CD8-positive, alpha-beta memory T cell (primary cell): ENCODE measurements around the gene CFAP97. TPM values are rescaled to one million over a fixed set of nuclear protein-coding genes. Genes with fewer than 3 reads are reported as not detected.
"Not testable (repeated sequence)": the region's sequence is repeated elsewhere in the genome, so short reads cannot be mapped to it uniquely, and the experiment has no call there.

ENCODE experiments used
- CTCF ChIA-PET: fragments of 350-600 bp; sonication (Branson Sonifier 250); formaldehyde crosslinking; loops from one replicate; lab custom pipeline; 2021; ENCODE audit warnings: antibody characterized with exemption; lab: Charles Lee
- POLR2A ChIA-PET: fragments of 350-600 bp; sonication (Branson Sonifier 250); formaldehyde crosslinking; loops from one replicate; lab custom pipeline; 2021; ENCODE audit warnings: antibody characterized with exemption; lab: Charles Lee
- DNase-seq, 5 donors: peaks; one replicate each; pipeline versions ENCODE4 v3.0.0 to v3.0.0-alpha.2; 2020 to 2022; ENCODE audit warnings: mixed read lengths in 1 of 5
- H3K27ac ChIP-seq: one replicate; pipeline ENCODE4 v1.7.0; 2013; ENCODE audit warnings: low read depth, mild to moderate bottlenecking, low read length, moderate library complexity
- H3K27me3 ChIP-seq: 2 replicates; pipeline ENCODE4 v1.7.0; 2013; ENCODE audit warnings: low read length, mild to moderate bottlenecking; ENCODE audit not compliant: insufficient read depth, poor library complexity, severe bottlenecking
- H3K36me3 ChIP-seq: 2 replicates; pipeline ENCODE4 v1.7.0; 2013; ENCODE audit warnings: mild to moderate bottlenecking, low read length, moderate library complexity; ENCODE audit not compliant: insufficient read depth
- H3K4me1 ChIP-seq: 2 replicates; pipeline ENCODE4 v1.7.0; 2013; ENCODE audit warnings: mild to moderate bottlenecking, low read length, moderate library complexity; ENCODE audit not compliant: insufficient read depth
- H3K4me3 ChIP-seq: 2 replicates; pipeline ENCODE4 v1.7.0; 2013; ENCODE audit warnings: mild to moderate bottlenecking, low read length
- H3K9me3 ChIP-seq: 2 replicates; pipeline ENCODE4 v1.7.0; 2013; ENCODE audit warnings: mild to moderate bottlenecking, low read length
- H3K27ac Mint-ChIP-seq, 8 donors: one replicate each; pipeline ENCODE4 v1.8.0; 2020 to 2021; ENCODE audit warnings: mixed read lengths in 8 of 8, mild to moderate bottlenecking in 6 of 8, inconsistent platforms in 3 of 8, moderate library complexity in 3 of 8
- H3K27me3 Mint-ChIP-seq, 2 donors: one replicate each; pipeline ENCODE4 v1.8.0; 2020 to 2021; ENCODE audit warnings: mixed read lengths in 2 of 2, mild to moderate bottlenecking in 1 of 2, moderate library complexity in 1 of 2
- H3K36me3 Mint-ChIP-seq, 3 donors: one replicate each; pipeline ENCODE4 v1.8.0; 2020 to 2021; ENCODE audit warnings: mixed read lengths in 3 of 3, inconsistent platforms in 1 of 3, mild to moderate bottlenecking in 1 of 3
- H3K4me1 Mint-ChIP-seq, 3 donors: one replicate each; pipeline ENCODE4 v1.8.0; 2020 to 2021; ENCODE audit warnings: mixed read lengths in 3 of 3, inconsistent platforms in 1 of 3, mild to moderate bottlenecking in 1 of 3
- H3K4me3 Mint-ChIP-seq, 7 donors: one replicate each; pipeline ENCODE4 v1.8.0; 2020 to 2021; ENCODE audit warnings: mixed read lengths in 7 of 7, mild to moderate bottlenecking in 6 of 7, moderate library complexity in 4 of 7, inconsistent platforms in 2 of 7
- H3K9me3 Mint-ChIP-seq, 5 donors: one replicate each; pipeline ENCODE4 v1.8.0; 2020 to 2022; ENCODE audit warnings: mixed read lengths in 5 of 5, mild to moderate bottlenecking in 3 of 5, moderate library complexity in 2 of 5, inconsistent platforms in 1 of 5
- polyA plus RNA-seq: library from polyadenylated mRNA; unstranded; fragments of 300-500 nt; fragmentation: Illumina TruSeq; gene quantifications from one replicate; pipeline ENCODE4 v1.2.3, GENCODE V29; 2021
- total RNA-seq, 2 experiments: library from RNA; stranded (reverse); gene quantifications; one replicate each; pipeline ENCODE4 v1.2.3, GENCODE V29; 2021

CFAP97 gene
- total and polyA plus RNA-seq, 3 experiments from 2014 or later, result 49.9 to 107 (median 50.1) TPM

- Histone ChIP-seq H3K36me3 (no peaks in the 10 kb centered on the region), H3K4me1 (peaks cover 40% of the 10 kb centered on the region), H3K9me3 (no peaks in the 10 kb centered on the region), H3K27ac (peak overlapping the region; percentile 93), H3K27me3 (no peaks in the 10 kb centered on the region), H3K4me3 (peak overlapping the region; percentile 90)
- Mint-ChIP-seq H3K4me1 (peaks cover 51 to 62% (median 57%) of the 10 kb centered on the region in 3 donors), H3K27me3 (no peaks in the 10 kb centered on the region), H3K27ac (peak overlapping the region; percentile 92 to 99 (median 96)), H3K9me3 (no peaks in the 10 kb centered on the region), H3K36me3 (peaks cover 0 to 15% (median 2%) of the 10 kb centered on the region in 3 donors), H3K4me3 (peak overlapping the region; percentile 88 to 95 (median 92))
- CTCF ChIA-PET, result no interaction called here
- no peak for DNase-seq
- POLR2A ChIA-PET, result no interaction called here
Observed at GRCh38 chr4:185204238-185204910, 574 bp upstream of the CFAP97 start.

- H3K9me3 ChIP-seq, result no peaks in the 10 kb centered on the region
- CTCF ChIA-PET, result interaction anchor here (3.5 kb wide), 1 partner anchor 20 kb away, joined by 9 read pairs; no protein-coding TSS in a partner anchor
- H3K36me3 Mint-ChIP-seq, result peaks cover 0 to 12% (median 3%) of the 10 kb centered on the region in 3 donors
- peak overlapping the region; percentile 89 to 100 (median 99) for H3K27ac Mint-ChIP-seq
- peaks cover 46 to 55% (median 50%) of the 10 kb centered on the region in 3 donors for H3K4me1 Mint-ChIP-seq
- H3K4me3 ChIP-seq, result peak overlapping the region; percentile 62
- no peaks in the 10 kb centered on the region for H3K9me3 Mint-ChIP-seq
- no peaks in the 10 kb centered on the region for H3K36me3 ChIP-seq
- POLR2A ChIA-PET, result no interaction called here
- peak overlapping the region; percentile 93 for H3K27ac ChIP-seq
- H3K27me3 ChIP-seq, result no peaks in the 10 kb centered on the region
- DNase-seq, result peak in 2 of 5 donors; percentile 12 to 54
- H3K27me3 Mint-ChIP-seq, result no peaks in the 10 kb centered on the region
- peaks cover 30% of the 10 kb centered on the region for H3K4me1 ChIP-seq
- peak overlapping the region; percentile 92 to 95 (median 92) for H3K4me3 Mint-ChIP-seq
Observed at GRCh38 chr4:185202984-185203485, 765 bp downstream of the CFAP97 start.

GRCh38 chr4:185201977-185202962 is 1.5 kb downstream of the CFAP97 start:
- peak overlapping the region; percentile 62 for H3K4me3 ChIP-seq
- ChIA-PET CTCF (interaction anchor here (3.5 kb wide), 1 partner anchor 19 kb away, joined by 9 read pairs; no protein-coding TSS in a partner anchor), POLR2A (interaction anchor here (0.8 kb wide), 2 partner anchors 7 to 15 kb away, joined by 4 to 8 read pairs; partner anchors contain the start of gene SNX25)
- H3K9me3 Mint-ChIP-seq, result no peaks in the 10 kb centered on the region
- H3K4me3 Mint-ChIP-seq, result peak overlapping the region; percentile 92 to 95 (median 92)
- H3K9me3 ChIP-seq, result no peaks in the 10 kb centered on the region
- H3K36me3 ChIP-seq, result no peaks in the 10 kb centered on the region
- peaks cover 46 to 60% (median 50%) of the 10 kb centered on the region in 3 donors for H3K4me1 Mint-ChIP-seq
- H3K27ac Mint-ChIP-seq, result peak overlapping the region; percentile 89 to 100 (median 99)
- peaks cover 0 to 15% (median 3%) of the 10 kb centered on the region in 3 donors for H3K36me3 Mint-ChIP-seq
- peak overlapping the region; percentile 93 for H3K27ac ChIP-seq
- peaks cover 30% of the 10 kb centered on the region for H3K4me1 ChIP-seq
- DNase-seq, result peak in 4 of 5 donors; percentile 62 to 68 (median 66)
- no peaks in the 10 kb centered on the region for H3K27me3 ChIP-seq
- H3K27me3 Mint-ChIP-seq, result no peaks in the 10 kb centered on the region

GRCh38 chr4:185198189-185198588 is 5.6 kb downstream of the CFAP97 start:
- peak overlapping the region in 4 of 8 donors; percentile 29 to 83 (median 64) for H3K27ac Mint-ChIP-seq
- CTCF ChIA-PET, result interaction anchor here (0.8 to 2.4 kb wide), 2 partner anchors 14 to 55 kb away, joined by 3 to 5 read pairs; partner anchors contain the start of gene SLC25A4
- DNase-seq, H3K27ac ChIP-seq, H3K9me3 Mint-ChIP-seq, H3K4me3 ChIP-seq, H3K4me3 Mint-ChIP-seq, H3K27me3 ChIP-seq, H3K9me3 ChIP-seq, H3K27me3 Mint-ChIP-seq, H3K36me3 ChIP-seq, POLR2A ChIA-PET: not testable (repeated sequence)
- H3K4me1 ChIP-seq, result peaks cover 15% of the 10 kb centered on the region
- peaks cover 43 to 56% (median 49%) of the 10 kb centered on the region in 3 donors for H3K4me1 Mint-ChIP-seq
- peaks cover 0 to 27% (median 3%) of the 10 kb centered on the region in 3 donors for H3K36me3 Mint-ChIP-seq

- POLR2A ChIA-PET, result interaction anchor here (1.4 kb wide), 1 partner anchor 13 kb away, joined by 3 read pairs; the partner anchor contains the start of gene SNX25
Observed at GRCh38 chr4:185196437-185196836, 7.4 kb downstream of the CFAP97 start.

GRCh38 chr4:185194924-185195888 is 8.6 kb downstream of the CFAP97 start:
- no peak for DNase-seq
- H3K9me3 Mint-ChIP-seq, result no peaks in the 10 kb centered on the region
- Histone ChIP-seq H3K4me1 (no peaks in the 10 kb centered on the region), H3K27me3 (no peaks in the 10 kb centered on the region), H3K4me3 (no peak overlapping the region), H3K36me3 (no peaks in the 10 kb centered on the region), H3K9me3 (no peaks in the 10 kb centered on the region), H3K27ac (no peak overlapping the region)
- no peak overlapping the region for H3K4me3 Mint-ChIP-seq
- H3K27me3 Mint-ChIP-seq, result no peaks in the 10 kb centered on the region
- peak overlapping the region in 3 of 8 donors; percentile 10 to 64 (median 50) for H3K27ac Mint-ChIP-seq
- peaks cover 6 to 37% (median 6%) of the 10 kb centered on the region in 3 donors for H3K36me3 Mint-ChIP-seq
- H3K4me1 Mint-ChIP-seq, result peaks cover 33 to 54% (median 41%) of the 10 kb centered on the region in 3 donors
- ChIA-PET POLR2A (no interaction called here), CTCF (interaction anchor here (1.2 kb wide), 1 partner anchor 157 kb away, joined by 3 read pairs; no protein-coding TSS in a partner anchor)

More at GRCh38 chr4:185196437-185196836, 7.4 kb downstream of the CFAP97 start:
- H3K4me3 Mint-ChIP-seq, result no peak overlapping the region
- Histone ChIP-seq H3K36me3 (no peaks in the 10 kb centered on the region), H3K4me1 (no peaks in the 10 kb centered on the region), H3K9me3 (no peaks in the 10 kb centered on the region), H3K27ac (no peak overlapping the region), H3K27me3 (no peaks in the 10 kb centered on the region), H3K4me3 (no peak overlapping the region)
- no peaks in the 10 kb centered on the region for H3K9me3 Mint-ChIP-seq
- DNase-seq, result no peak
- peaks cover 0 to 32% (median 3%) of the 10 kb centered on the region in 3 donors for H3K36me3 Mint-ChIP-seq
- H3K27ac Mint-ChIP-seq, result peak overlapping the region in 1 of 8 donors; percentile 58
- CTCF ChIA-PET, result interaction anchor here (1.2 to 2.4 kb wide), 2 partner anchors 53 to 158 kb away, joined by 3 to 5 read pairs; partner anchors contain the start of gene SLC25A4
- peaks cover 34 to 51% (median 40%) of the 10 kb centered on the region in 3 donors for H3K4me1 Mint-ChIP-seq
- H3K27me3 Mint-ChIP-seq, result no peaks in the 10 kb centered on the region
